IPS-20b (cell line): ENCODE data around the gene MAP7.

ENCODE experiments used
- H3K27ac ChIP-seq: one replicate; pipeline ENCODE4 v1.5.1; 2013; ENCODE audit warnings: low read length
- H3K27me3 ChIP-seq: 2 replicates; pipeline ENCODE4 v1.6.1; 2013; ENCODE audit warnings: mild to moderate bottlenecking, low read length, inconsistent platforms; ENCODE audit not compliant: insufficient read depth
- H3K36me3 ChIP-seq: 2 replicates; pipeline ENCODE4 v1.6.1; 2013; ENCODE audit warnings: low read depth, mild to moderate bottlenecking, inconsistent platforms, low read length, moderate library complexity; ENCODE audit not compliant: insufficient read depth
- H3K4me1 ChIP-seq: 2 replicates; pipeline ENCODE4 v1.6.1; 2013; ENCODE audit warnings: mild to moderate bottlenecking, control low read depth, inconsistent platforms, low read length, moderate library complexity; ENCODE audit not compliant: insufficient read depth
- H3K4me3 ChIP-seq: 2 replicates; pipeline ENCODE4 v1.5.1; 2013; ENCODE audit warnings: mild to moderate bottlenecking, low read length, inconsistent platforms
- H3K9ac ChIP-seq: 2 replicates; pipeline ENCODE4 v1.6.1; 2013; ENCODE audit warnings: low read depth, mild to moderate bottlenecking, inconsistent platforms, low read length, moderate library complexity
- H3K9me3 ChIP-seq: 2 replicates; pipeline ENCODE4 v1.6.1; 2013; ENCODE audit warnings: mild to moderate bottlenecking, low read depth, low read length, inconsistent platforms; ENCODE audit not compliant: insufficient read depth

Gene MAP7

GRCh38 chr6:136326038-136326553 is 224.1 kb downstream of the MAP7 start:
- Histone ChIP-seq H3K4me3 (no peak overlapping the region), H3K27me3 (no peaks in the 10 kb centered on the region), H3K9me3 (no peaks in the 10 kb centered on the region), H3K27ac (no peak overlapping the region), H3K4me1 (no peaks in the 10 kb centered on the region), H3K9ac (no peak overlapping the region), H3K36me3 (no peaks in the 10 kb centered on the region)

GRCh38 chr6:136324686-136325380 is 225.4 kb downstream of the MAP7 start:
- Histone ChIP-seq H3K9me3 (no peaks in the 10 kb centered on the region), H3K36me3 (no peaks in the 10 kb centered on the region), H3K27me3 (no peaks in the 10 kb centered on the region), H3K27ac (no peak overlapping the region), H3K4me3 (no peak overlapping the region), H3K4me1 (no peaks in the 10 kb centered on the region), H3K9ac (no peak overlapping the region)

- Histone ChIP-seq H3K4me3 (no peak overlapping the region), H3K9ac (no peak overlapping the region), H3K4me1 (no peaks in the 10 kb centered on the region), H3K27ac (no peak overlapping the region), H3K36me3 (no peaks in the 10 kb centered on the region), H3K27me3 (no peaks in the 10 kb centered on the region), H3K9me3 (no peaks in the 10 kb centered on the region)
Measured at GRCh38 chr6:136323431-136324112, 226.7 kb downstream of the MAP7 start.

GRCh38 chr6:136319732-136320131 is 230.5 kb downstream of the MAP7 start:
- H3K36me3 ChIP-seq = no peaks in the 10 kb centered on the region

GRCh38 chr6:136318676-136319075 is 231.5 kb downstream of the MAP7 start:
- no peaks in the 10 kb centered on the region for H3K9me3 ChIP-seq
- no peaks in the 10 kb centered on the region for H3K27me3 ChIP-seq
- no peak overlapping the region for H3K9ac ChIP-seq
- no peaks in the 10 kb centered on the region for H3K4me1 ChIP-seq
- no peak overlapping the region for H3K27ac ChIP-seq
- no peaks in the 10 kb centered on the region for H3K36me3 ChIP-seq
- H3K4me3 ChIP-seq = no peak overlapping the region

More at GRCh38 chr6:136319732-136320131, 230.5 kb downstream of the MAP7 start:
- Histone ChIP-seq H3K9ac (no peak overlapping the region), H3K27ac (no peak overlapping the region), H3K4me3 (no peak overlapping the region), H3K9me3 (no peaks in the 10 kb centered on the region), H3K4me1 (no peaks in the 10 kb centered on the region), H3K27me3 (no peaks in the 10 kb centered on the region)

GRCh38 chr6:136317971-136318370 is 232.3 kb downstream of the MAP7 start:
- H3K4me1 ChIP-seq = no peaks in the 10 kb centered on the region
- no peaks in the 10 kb centered on the region for H3K9me3 ChIP-seq
- no peaks in the 10 kb centered on the region for H3K36me3 ChIP-seq
- no peak overlapping the region for H3K27ac ChIP-seq
- H3K9ac ChIP-seq = no peak overlapping the region
- no peak overlapping the region for H3K4me3 ChIP-seq
- no peaks in the 10 kb centered on the region for H3K27me3 ChIP-seq

DNA sequence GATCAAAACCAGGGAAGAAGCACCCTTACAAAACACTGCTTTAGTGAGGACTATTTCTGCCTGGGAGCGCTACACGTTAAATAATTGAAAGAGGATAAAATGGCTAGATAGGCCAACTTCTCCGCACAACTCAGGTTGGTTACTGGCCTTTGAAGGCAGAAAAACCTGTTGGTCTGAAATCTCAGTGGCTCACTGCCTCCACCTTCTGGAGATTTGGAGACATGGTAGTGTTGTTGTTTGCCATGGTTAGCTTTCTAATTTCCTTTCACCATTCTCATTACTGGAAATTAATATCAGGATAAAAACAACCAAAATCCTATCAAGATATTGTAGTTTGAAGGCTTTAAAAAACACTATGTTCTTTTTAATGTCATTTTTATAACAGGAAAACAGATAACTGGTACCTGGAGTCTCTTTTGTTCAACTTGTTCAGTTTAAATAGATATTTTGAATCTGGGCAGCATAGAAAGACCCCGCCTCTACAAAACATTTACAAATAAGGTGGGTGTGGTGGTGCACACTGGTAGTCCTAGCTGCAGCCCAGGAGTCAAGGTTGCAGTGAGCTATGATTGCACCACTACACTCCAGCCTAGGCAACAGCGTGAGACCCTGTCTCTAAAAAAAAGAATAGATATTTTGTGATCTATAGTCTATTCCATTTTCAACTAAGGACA is 233.1 kb downstream of the MAP7 start:
- no peak overlapping the region for H3K4me3 ChIP-seq
- H3K4me1 ChIP-seq = no peaks in the 10 kb centered on the region
- no peaks in the 10 kb centered on the region for H3K36me3 ChIP-seq
- no peak overlapping the region for H3K9ac ChIP-seq
- no peak overlapping the region for H3K27ac ChIP-seq
- H3K27me3 ChIP-seq = no peaks in the 10 kb centered on the region
- H3K9me3 ChIP-seq = no peaks in the 10 kb centered on the region

- no peak overlapping the region for H3K9ac ChIP-seq
- H3K27ac ChIP-seq = no peak overlapping the region
- H3K4me1 ChIP-seq = no peaks in the 10 kb centered on the region
- H3K9me3 ChIP-seq = no peaks in the 10 kb centered on the region
- H3K36me3 ChIP-seq = no peaks in the 10 kb centered on the region
- no peaks in the 10 kb centered on the region for H3K27me3 ChIP-seq
- H3K4me3 ChIP-seq = no peak overlapping the region
Measured at GRCh38 chr6:136315594-136315993, 234.6 kb downstream of the MAP7 start.

- Histone ChIP-seq H3K4me3 (no peak overlapping the region), H3K9me3 (no peaks in the 10 kb centered on the region), H3K36me3 (no peaks in the 10 kb centered on the region), H3K27ac (no peak overlapping the region), H3K4me1 (no peaks in the 10 kb centered on the region), H3K27me3 (no peaks in the 10 kb centered on the region), H3K9ac (no peak overlapping the region)
Measured at GRCh38 chr6:136312975-136313374, 237.2 kb downstream of the MAP7 start.

DNA sequence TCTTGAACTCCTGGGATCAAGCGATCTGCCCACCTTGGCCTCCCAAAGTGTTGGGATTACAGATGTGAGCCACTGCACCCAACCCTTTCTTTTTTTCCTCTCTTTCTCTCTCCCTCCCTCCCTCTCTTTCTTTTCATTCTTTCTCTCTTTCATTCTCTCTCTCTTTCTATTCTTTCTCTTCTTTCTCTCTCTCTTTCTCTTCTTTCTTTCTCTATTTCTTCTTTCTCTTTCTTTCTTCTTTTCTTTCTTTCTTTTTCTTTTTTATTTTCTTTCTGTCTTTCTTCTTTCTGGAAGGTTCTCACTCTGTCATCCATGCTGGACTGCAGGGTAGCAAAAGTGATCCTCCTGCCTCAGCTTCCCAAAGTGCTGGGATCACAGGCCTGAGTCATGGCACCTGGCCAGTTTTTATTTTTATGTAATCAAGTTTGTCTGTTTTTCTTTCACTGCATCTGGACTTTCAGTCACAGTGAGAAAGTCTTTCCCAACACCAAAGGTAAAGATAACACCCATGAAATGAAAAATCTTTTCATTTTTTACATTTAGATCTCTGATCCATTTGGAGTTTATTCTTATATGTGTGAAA is 240.4 kb downstream of the MAP7 start:
- Histone ChIP-seq H3K9me3 (no peaks in the 10 kb centered on the region), H3K36me3 (no peaks in the 10 kb centered on the region), H3K27me3 (no peaks in the 10 kb centered on the region), H3K4me1 (no peaks in the 10 kb centered on the region), H3K4me3 (no peak overlapping the region), H3K27ac (no peak overlapping the region), H3K9ac (no peak overlapping the region)

- no peak overlapping the region for H3K4me3 ChIP-seq
Measured at GRCh38 chr6:136309171-136309570, 241.1 kb downstream of the MAP7 start.

More at GRCh38 chr6:136309171-136309570, 241.1 kb downstream of the MAP7 start:
- no peaks in the 10 kb centered on the region for H3K27me3 ChIP-seq
- no peaks in the 10 kb centered on the region for H3K4me1 ChIP-seq
- no peak overlapping the region for H3K27ac ChIP-seq
- H3K36me3 ChIP-seq = no peaks in the 10 kb centered on the region
- H3K9ac ChIP-seq = no peak overlapping the region
- no peaks in the 10 kb centered on the region for H3K9me3 ChIP-seq
